HG03025 (cell line): ENCODE data around the gene IGLL5.
"Not testable (repeated sequence)": the region's sequence is repeated elsewhere in the genome, so short reads cannot be mapped to it uniquely, and the experiment has no call there.

Experiments used
- ATAC-seq: cut with Tn5 transposase; IDR thresholded peaks from one replicate; pipeline ENCODE4 v1.9.1; 2021; ENCODE audit warnings: mild to moderate bottlenecking, moderate library complexity; ENCODE audit not compliant: unreplicated experiment, low FRiP score

The IGLL5 gene

GRCh38 chr22:22912135-22912987 is 24.7 kb downstream of the IGLL5 start:
- no peak for ATAC-seq

- ATAC-seq: no peak
Observed at GRCh38 chr22:22912988-22913253, 25.3 kb downstream of the IGLL5 start.

GRCh38 chr22:22913989-22914388 is 26.4 kb downstream of the IGLL5 start:
- no peak for ATAC-seq

- no peak for ATAC-seq
Observed at GRCh38 chr22:22914726-22915669, 27.4 kb downstream of the IGLL5 start.

- no peak for ATAC-seq
Observed at GRCh38 chr22:22915670-22916035, 28.0 kb downstream of the IGLL5 start.

GRCh38 chr22:22916215-22916951 is 28.8 kb downstream of the IGLL5 start:
- no peak for ATAC-seq

- ATAC-seq: no peak
Observed at GRCh38 chr22:22916952-22917290, 29.3 kb downstream of the IGLL5 start.

- no peak for ATAC-seq
Observed at GRCh38 chr22:22917377-22917776, 29.8 kb downstream of the IGLL5 start.

GRCh38 chr22:22918297-22918965 is 30.8 kb downstream of the IGLL5 start:
- no peak for ATAC-seq

- ATAC-seq: no peak
Observed at GRCh38 chr22:22919041-22919440, 31.4 kb downstream of the IGLL5 start.

GRCh38 chr22:22920104-22920654 is 32.6 kb downstream of the IGLL5 start:
- ATAC-seq: no peak

- ATAC-seq: no peak
Observed at GRCh38 chr22:22920910-22921550, 33.4 kb downstream of the IGLL5 start.

- no peak for ATAC-seq
Observed at GRCh38 chr22:22921575-22921974, 34.0 kb downstream of the IGLL5 start.

- ATAC-seq: not testable (repeated sequence)
Observed at GRCh38 chr22:22922092-22922953, 34.7 kb downstream of the IGLL5 start.

GRCh38 chr22:22922954-22923319 is 35.3 kb downstream of the IGLL5 start:
- ATAC-seq: no peak

GRCh38 chr22:22923379-22923778 is 35.8 kb downstream of the IGLL5 start:
- ATAC-seq: no peak

- ATAC-seq: no peak
Observed at GRCh38 chr22:22923930-22924329, 36.3 kb downstream of the IGLL5 start.

- ATAC-seq: no peak
Observed at GRCh38 chr22:22924369-22925145, 36.9 kb downstream of the IGLL5 start.
